GM12872 (cell line): ENCODE results near the gene ABCC4.

Source experiments
- CTCF ChIP-seq: IDR thresholded peaks from 3 replicates; pipeline ENCODE4 v1.5.1; 2011; ENCODE audit warnings: low read depth, mild to moderate bottlenecking, low read length, moderate library complexity; ENCODE audit not compliant: insufficient read depth

Gene ABCC4

GRCh38 chr13:95184317-95184716 lies 116.9 kb downstream of the ABCC4 start:
- no peak for TF ChIP-seq CTCF

GRCh38 chr13:95182570-95183265 lies 118.5 kb downstream of the ABCC4 start:
- no peak for TF ChIP-seq CTCF

- no peak for TF ChIP-seq CTCF
These were observed 119.7 kb downstream of the ABCC4 start for GRCh38 chr13:95181586-95181985.

- no peak for TF ChIP-seq CTCF
These were observed 120.6 kb downstream of the ABCC4 start for GRCh38 chr13:95180513-95181245.

GRCh38 chr13:95176611-95177259 lies 124.5 kb downstream of the ABCC4 start:
- no peak for TF ChIP-seq CTCF

GRCh38 chr13:95174517-95174916 lies 126.7 kb downstream of the ABCC4 start:
- TF ChIP-seq CTCF, result no peak

GRCh38 chr13:95168191-95168590 lies 133.1 kb downstream of the ABCC4 start:
- no peak for TF ChIP-seq CTCF
